ENCODE results near the gene ATF6B. TPM values are rescaled to one million over a fixed set of nuclear protein-coding genes. Genes with fewer than 3 reads are reported as not detected.
A peak's percentile ranks its signal among the peaks of the same experiment; 100 is the strongest.

Gene ATF6B
- total RNA-seq, 1 donor from 2014 or later = 14.1 TPM

DNA sequence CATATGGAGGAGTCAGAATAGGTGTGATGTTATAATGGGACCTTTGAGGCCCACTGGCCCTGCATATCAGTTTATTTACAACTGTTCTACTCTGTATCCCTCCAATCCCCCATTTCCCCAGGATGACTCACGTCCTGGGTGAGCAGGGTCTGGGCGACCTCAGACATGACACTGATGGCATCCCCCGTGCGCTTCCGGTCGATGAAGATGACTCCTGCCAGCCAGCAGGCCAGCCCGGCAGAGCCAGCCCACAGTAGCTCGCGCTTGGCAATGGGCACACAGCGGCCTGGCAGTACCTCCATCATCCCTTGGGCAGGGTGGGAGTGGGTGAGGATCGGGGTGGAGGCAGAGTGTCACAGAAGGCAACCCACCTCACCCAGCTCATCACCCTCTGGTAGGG is 42.2 kb upstream of the ATF6B start:
- H3K4me1 ChIP-seq (ENCODE audit: control insufficient read depth in 3 of 3, insufficient read depth in 3 of 3, low read length in 3 of 3) = peaks cover 7 to 20% (median 9%) of the 10 kb centered on the region in 3 donors
- H3K4me3 ChIP-seq (ENCODE audit: low read length in 3 of 3) = no peak overlapping the region
- no peaks in the 10 kb centered on the region for H3K9me3 ChIP-seq (ENCODE audit: control insufficient read depth in 3 of 3, low read length in 3 of 3)
- peaks cover 36 to 55% (median 43%) of the 10 kb centered on the region in 3 donors for H3K36me3 ChIP-seq (ENCODE audit: control insufficient read depth in 3 of 3, insufficient read depth in 3 of 3, low read length in 3 of 3)
- H3K27ac ChIP-seq (ENCODE audit: low read depth, low read length) = no peak overlapping the region
- no peak overlapping the region for H3K9ac ChIP-seq (ENCODE audit: low read depth in 1 of 3, low read length in 3 of 3)
- H3K27me3 ChIP-seq (ENCODE audit: control insufficient read depth in 3 of 3, insufficient read depth in 3 of 3, low read length in 3 of 3) = no peaks in the 10 kb centered on the region

DNA sequence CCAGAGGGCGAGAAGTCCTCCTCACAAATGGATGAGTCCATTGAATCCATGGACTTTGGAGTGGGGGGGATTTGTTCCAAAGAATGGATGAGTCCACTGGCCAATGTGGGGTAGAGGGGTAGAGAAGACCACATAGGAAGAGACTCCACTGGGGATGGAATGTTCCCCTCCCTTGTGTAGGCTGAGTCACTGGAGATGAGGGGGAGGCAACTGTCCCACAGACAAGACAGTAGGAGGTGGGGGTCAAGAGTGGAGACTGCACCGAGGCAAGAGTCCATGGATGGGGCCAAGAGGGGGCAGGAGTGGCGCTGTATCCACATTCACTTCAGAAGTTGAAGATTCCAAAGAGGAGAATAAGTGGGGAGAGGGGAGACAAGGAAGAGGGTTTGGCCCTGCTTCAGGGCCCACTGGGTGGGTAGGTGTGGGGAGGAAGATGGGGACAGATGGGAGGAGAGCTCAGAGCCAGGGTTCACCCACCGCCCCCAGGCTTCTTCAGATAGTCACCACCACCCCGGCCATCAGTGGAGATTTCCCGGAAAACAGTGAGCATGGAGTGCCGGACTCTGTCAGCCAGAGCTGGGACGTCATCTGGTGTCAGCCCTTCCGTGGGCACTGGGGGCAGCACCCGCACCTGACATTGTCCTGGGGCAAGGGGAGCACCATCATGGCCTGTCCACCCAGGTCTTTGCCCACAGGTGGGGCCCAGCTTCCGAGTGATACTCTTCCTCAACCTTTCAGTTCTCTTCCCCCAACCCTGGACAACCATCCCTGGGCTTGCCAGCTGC is 41.0 kb upstream of the ATF6B start:
- H3K9me3 ChIP-seq (ENCODE audit: control insufficient read depth in 3 of 3, low read length in 3 of 3) = no peaks in the 10 kb centered on the region
- peaks cover 36 to 57% (median 43%) of the 10 kb centered on the region in 3 donors for H3K36me3 ChIP-seq (ENCODE audit: control insufficient read depth in 3 of 3, insufficient read depth in 3 of 3, low read length in 3 of 3)
- H3K27me3 ChIP-seq (ENCODE audit: control insufficient read depth in 3 of 3, insufficient read depth in 3 of 3, low read length in 3 of 3) = no peaks in the 10 kb centered on the region
- no peak overlapping the region for H3K27ac ChIP-seq (ENCODE audit: low read depth, low read length)
- no peak overlapping the region for H3K9ac ChIP-seq (ENCODE audit: low read depth in 1 of 3, low read length in 3 of 3)
- no peak overlapping the region for H3K4me3 ChIP-seq (ENCODE audit: low read length in 3 of 3)
- H3K4me1 ChIP-seq (ENCODE audit: control insufficient read depth in 3 of 3, insufficient read depth in 3 of 3, low read length in 3 of 3) = peaks cover 0 to 7% (median 0%) of the 10 kb centered on the region in 3 donors

DNA sequence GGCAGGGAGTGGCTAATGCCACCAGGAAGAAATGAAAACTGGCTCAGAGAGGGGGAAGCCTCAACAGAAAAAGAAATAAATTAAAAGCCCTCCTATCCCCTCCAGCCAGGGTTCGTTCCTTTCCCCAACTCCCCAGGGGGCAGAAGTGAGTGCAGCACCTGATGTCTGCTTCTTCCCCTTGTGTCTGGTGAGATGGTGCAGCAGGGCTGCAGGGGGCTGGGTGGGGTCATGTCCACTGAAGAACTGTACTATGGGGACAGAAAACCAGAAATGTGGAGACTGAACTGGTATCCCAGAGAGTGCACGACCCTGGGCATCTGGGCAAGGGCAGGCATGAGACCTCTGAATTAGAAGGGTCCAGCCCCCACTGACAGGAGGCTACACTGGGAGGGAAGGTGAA is 40.3 kb upstream of the ATF6B start:
- Histone ChIP-seq H3K9ac (ENCODE audit: low read depth in 1 of 3, low read length in 3 of 3) (no peak overlapping the region), H3K27ac (ENCODE audit: low read depth, low read length) (no peak overlapping the region), H3K4me1 (ENCODE audit: control insufficient read depth in 3 of 3, insufficient read depth in 3 of 3, low read length in 3 of 3) (peaks cover 0 to 6% (median 0%) of the 10 kb centered on the region in 3 donors), H3K27me3 (ENCODE audit: control insufficient read depth in 3 of 3, insufficient read depth in 3 of 3, low read length in 3 of 3) (no peaks in the 10 kb centered on the region), H3K36me3 (ENCODE audit: control insufficient read depth in 3 of 3, insufficient read depth in 3 of 3, low read length in 3 of 3) (peaks cover 36 to 58% (median 43%) of the 10 kb centered on the region in 3 donors), H3K4me3 (ENCODE audit: low read length in 3 of 3) (no peak overlapping the region), H3K9me3 (ENCODE audit: control insufficient read depth in 3 of 3, low read length in 3 of 3) (no peaks in the 10 kb centered on the region)

DNA sequence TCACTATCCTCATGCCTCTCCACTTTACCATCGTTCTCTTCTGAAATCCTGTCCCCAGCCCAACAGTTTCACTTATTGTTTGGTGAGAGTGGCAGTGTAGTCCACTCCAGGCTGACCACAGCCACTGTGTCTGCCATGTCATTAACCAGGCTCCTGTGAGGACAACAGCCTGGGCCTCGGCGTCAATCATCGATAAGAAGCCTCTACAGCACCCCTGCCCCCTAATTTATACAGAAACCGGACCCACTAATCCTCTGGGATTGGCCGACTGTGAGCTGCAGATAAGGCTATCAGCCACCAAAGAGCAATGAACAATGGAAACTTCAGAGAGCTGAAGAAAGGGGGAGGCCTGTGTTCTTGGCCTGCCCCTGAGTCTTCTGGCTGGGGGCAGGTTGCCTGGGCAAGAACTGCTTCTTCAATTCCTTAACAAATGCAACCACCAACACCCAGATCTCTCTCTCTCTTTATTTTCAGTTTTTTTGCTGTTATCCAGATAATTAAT is 39.8 kb upstream of the ATF6B start:
- Histone ChIP-seq H3K9ac (ENCODE audit: low read depth in 1 of 3, low read length in 3 of 3) (no peak overlapping the region), H3K9me3 (ENCODE audit: control insufficient read depth in 3 of 3, low read length in 3 of 3) (no peaks in the 10 kb centered on the region), H3K4me3 (ENCODE audit: low read length in 3 of 3) (no peak overlapping the region), H3K36me3 (ENCODE audit: control insufficient read depth in 3 of 3, insufficient read depth in 3 of 3, low read length in 3 of 3) (peaks cover 40 to 62% (median 43%) of the 10 kb centered on the region in 3 donors), H3K27me3 (ENCODE audit: control insufficient read depth in 3 of 3, insufficient read depth in 3 of 3, low read length in 3 of 3) (no peaks in the 10 kb centered on the region), H3K27ac (ENCODE audit: low read depth, low read length) (no peak overlapping the region), H3K4me1 (ENCODE audit: control insufficient read depth in 3 of 3, insufficient read depth in 3 of 3, low read length in 3 of 3) (peaks cover 0 to under 1% (median 0%) of the 10 kb centered on the region in 3 donors)

DNA sequence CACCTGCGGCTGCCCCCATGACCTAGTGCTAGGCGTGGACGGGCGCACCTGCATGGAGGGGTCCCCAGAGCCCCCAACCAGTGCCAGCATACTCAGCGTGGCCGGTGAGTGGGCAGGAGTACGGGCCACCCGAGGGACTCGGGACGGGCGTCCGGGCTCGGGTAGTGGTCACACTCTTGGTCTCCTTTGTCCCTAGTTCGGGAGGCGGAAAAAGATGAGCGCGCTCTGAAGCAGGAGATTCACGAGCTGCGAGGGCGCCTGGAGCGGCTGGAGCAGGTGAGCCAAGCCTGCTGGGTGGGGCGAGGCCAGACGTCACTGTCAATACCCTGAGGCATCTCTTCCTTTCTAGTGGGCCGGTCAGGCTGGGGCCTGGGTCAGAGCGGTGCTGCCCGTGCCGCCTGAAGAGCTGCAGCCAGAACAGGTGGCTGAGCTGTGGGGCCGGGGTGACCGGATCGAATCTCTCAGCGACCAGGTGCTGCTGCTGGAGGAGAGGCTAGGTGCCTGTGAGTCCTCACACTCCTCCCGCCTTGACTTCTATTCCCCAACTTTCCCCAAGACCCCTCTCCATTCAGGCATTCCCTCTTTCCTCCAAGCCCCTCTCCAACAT is 39.2 kb upstream of the ATF6B start:
- Histone ChIP-seq H3K4me3 (ENCODE audit: low read length in 3 of 3) (no peak overlapping the region), H3K9ac (ENCODE audit: low read depth in 1 of 3, low read length in 3 of 3) (no peak overlapping the region), H3K9me3 (ENCODE audit: control insufficient read depth in 3 of 3, low read length in 3 of 3) (no peaks in the 10 kb centered on the region), H3K36me3 (ENCODE audit: control insufficient read depth in 3 of 3, insufficient read depth in 3 of 3, low read length in 3 of 3) (peaks cover 43 to 68% (median 44%) of the 10 kb centered on the region in 3 donors), H3K4me1 (ENCODE audit: control insufficient read depth in 3 of 3, insufficient read depth in 3 of 3, low read length in 3 of 3) (peaks cover 0 to 5% (median 0%) of the 10 kb centered on the region in 3 donors), H3K27me3 (ENCODE audit: control insufficient read depth in 3 of 3, insufficient read depth in 3 of 3, low read length in 3 of 3) (no peaks in the 10 kb centered on the region), H3K27ac (ENCODE audit: low read depth, low read length) (no peak overlapping the region)

DNA sequence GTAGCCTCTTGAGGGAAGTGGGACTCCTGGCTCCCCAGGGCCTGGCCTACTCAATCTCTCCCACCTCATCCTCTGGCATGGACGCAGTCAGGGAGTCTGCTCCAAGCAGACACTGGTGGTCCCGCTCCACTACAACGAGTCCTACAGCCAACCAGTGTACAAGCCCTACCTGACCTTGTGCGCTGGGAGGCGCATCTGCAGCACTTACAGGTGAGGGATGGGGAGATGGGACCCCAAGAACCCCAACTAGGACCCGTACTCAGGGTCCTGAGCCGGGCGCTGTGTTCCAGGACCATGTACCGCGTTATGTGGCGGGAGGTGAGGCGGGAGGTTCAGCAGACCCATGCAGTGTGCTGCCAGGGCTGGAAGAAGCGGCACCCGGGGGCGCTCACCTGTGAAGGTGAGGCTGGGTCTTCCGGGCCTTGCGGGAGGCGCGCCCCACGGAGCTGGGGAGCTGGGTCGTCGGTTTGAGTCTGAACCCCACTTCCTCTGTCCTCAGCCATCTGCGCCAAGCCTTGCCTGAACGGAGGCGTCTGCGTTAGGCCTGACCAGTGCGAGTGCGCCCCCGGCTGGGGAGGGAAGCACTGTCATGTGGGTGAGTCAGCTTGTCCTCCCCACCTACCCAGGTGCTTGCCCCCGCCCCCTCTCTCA is 38.5 kb upstream of the ATF6B start:
- peaks cover 0 to 5% (median 0%) of the 10 kb centered on the region in 3 donors for H3K4me1 ChIP-seq (ENCODE audit: control insufficient read depth in 3 of 3, insufficient read depth in 3 of 3, low read length in 3 of 3)
- peaks cover 43 to 68% (median 45%) of the 10 kb centered on the region in 3 donors for H3K36me3 ChIP-seq (ENCODE audit: control insufficient read depth in 3 of 3, insufficient read depth in 3 of 3, low read length in 3 of 3)
- H3K27me3 ChIP-seq (ENCODE audit: control insufficient read depth in 3 of 3, insufficient read depth in 3 of 3, low read length in 3 of 3) = no peaks in the 10 kb centered on the region
- H3K9ac ChIP-seq (ENCODE audit: low read depth in 1 of 3, low read length in 3 of 3) = no peak overlapping the region
- no peaks in the 10 kb centered on the region for H3K9me3 ChIP-seq (ENCODE audit: control insufficient read depth in 3 of 3, low read length in 3 of 3)
- H3K4me3 ChIP-seq (ENCODE audit: low read length in 3 of 3) = no peak overlapping the region
- no peak overlapping the region for H3K27ac ChIP-seq (ENCODE audit: low read depth, low read length)

DNA sequence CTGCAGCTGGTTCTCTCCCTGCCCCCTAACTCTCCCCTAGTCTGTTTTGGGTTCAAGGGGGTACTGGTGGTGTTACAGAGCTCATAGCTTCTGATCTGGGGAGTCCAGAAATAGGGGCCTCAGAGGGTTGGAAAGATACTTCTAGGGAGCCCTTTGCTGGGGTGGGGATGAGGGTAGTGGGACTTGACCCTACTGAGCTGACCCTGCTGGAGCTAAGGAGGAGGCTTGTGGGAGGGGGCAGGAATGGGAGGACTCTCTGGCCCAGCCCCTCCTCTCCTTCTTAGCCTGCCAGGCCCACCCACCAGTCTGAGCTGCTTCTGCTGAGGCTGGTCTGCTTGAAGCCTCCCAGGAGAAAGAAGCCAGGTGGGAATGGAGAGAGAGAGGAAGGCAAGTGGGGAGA is 36.2 kb upstream of the ATF6B start, which contains the start of gene EGFL8:
EGFL8 (plus strand) TSS at position 301 of the 400 bp plus-strand sequence. CDS start 1,571 bp downstream, outside the sequence.
- no peak within 1 kb of the TSS for H3K27ac ChIP-seq (ENCODE audit: low read depth, low read length)
- H3K4me3 ChIP-seq (ENCODE audit: low read length in 3 of 3) = no peak within 1 kb of the TSS
- peak within 1 kb of the TSS in 1 of 3 donors; percentile 45 for H3K9ac ChIP-seq (ENCODE audit: low read depth in 1 of 3, low read length in 3 of 3)
- H3K9me3 ChIP-seq (ENCODE audit: control insufficient read depth in 3 of 3, low read length in 3 of 3) = no peaks in the 10 kb centered on the region
- no peaks in the 10 kb centered on the region for H3K27me3 ChIP-seq (ENCODE audit: control insufficient read depth in 3 of 3, insufficient read depth in 3 of 3, low read length in 3 of 3)
- peaks cover 24 to 48% (median 29%) of the 10 kb centered on the region in 3 donors for H3K36me3 ChIP-seq (ENCODE audit: control insufficient read depth in 3 of 3, insufficient read depth in 3 of 3, low read length in 3 of 3)
- peaks cover 0 to 5% (median 0%) of the 10 kb centered on the region in 3 donors for H3K4me1 ChIP-seq (ENCODE audit: control insufficient read depth in 3 of 3, insufficient read depth in 3 of 3, low read length in 3 of 3)

DNA sequence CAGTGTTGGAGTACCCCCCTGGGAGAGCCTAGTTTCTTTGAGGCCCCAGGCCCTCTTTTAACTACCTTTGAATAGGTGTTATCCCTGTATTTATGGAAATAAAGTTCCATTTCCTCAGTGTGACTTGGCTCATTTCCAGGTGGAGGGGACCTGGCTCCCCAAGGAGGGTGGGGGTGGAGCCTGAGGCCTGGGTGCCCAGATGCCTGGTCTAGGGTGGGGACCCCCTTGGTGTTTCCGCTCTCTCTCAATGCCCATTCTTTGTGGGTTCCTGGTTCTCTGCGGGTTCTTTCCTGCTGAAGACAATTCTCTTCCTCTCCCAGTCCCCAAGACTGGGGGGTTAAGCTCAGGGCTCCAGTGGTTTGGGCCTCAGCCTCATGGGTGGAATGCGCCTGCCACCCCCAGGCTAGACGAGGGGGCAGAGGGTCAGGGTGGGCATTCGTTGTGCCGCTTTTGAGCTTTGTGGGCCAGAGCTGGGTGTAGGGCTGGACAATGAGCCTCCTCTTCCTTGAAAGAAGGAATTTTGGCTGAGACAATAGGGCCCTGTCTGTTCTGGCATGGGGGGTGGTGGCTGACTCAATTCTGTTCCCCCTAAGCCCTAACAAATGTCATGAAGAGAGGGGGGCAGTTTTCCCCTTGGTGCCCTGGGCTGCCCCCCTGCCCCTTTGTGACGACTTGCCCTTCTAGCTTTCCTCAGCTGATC is 35.7 kb upstream of the ATF6B start:
- no peaks in the 10 kb centered on the region for H3K9me3 ChIP-seq (ENCODE audit: control insufficient read depth in 3 of 3, low read length in 3 of 3)
- no peak overlapping the region for H3K4me3 ChIP-seq (ENCODE audit: low read length in 3 of 3)
- H3K27me3 ChIP-seq (ENCODE audit: control insufficient read depth in 3 of 3, insufficient read depth in 3 of 3, low read length in 3 of 3) = no peaks in the 10 kb centered on the region
- peak overlapping the region in 1 of 3 donors; percentile 45 for H3K9ac ChIP-seq (ENCODE audit: low read depth in 1 of 3, low read length in 3 of 3)
- H3K27ac ChIP-seq (ENCODE audit: low read depth, low read length) = no peak overlapping the region
- peaks cover 0 to 5% (median 0%) of the 10 kb centered on the region in 3 donors for H3K4me1 ChIP-seq (ENCODE audit: control insufficient read depth in 3 of 3, insufficient read depth in 3 of 3, low read length in 3 of 3)
- peaks cover 19 to 44% (median 26%) of the 10 kb centered on the region in 3 donors for H3K36me3 ChIP-seq (ENCODE audit: control insufficient read depth in 3 of 3, insufficient read depth in 3 of 3, low read length in 3 of 3)

DNA sequence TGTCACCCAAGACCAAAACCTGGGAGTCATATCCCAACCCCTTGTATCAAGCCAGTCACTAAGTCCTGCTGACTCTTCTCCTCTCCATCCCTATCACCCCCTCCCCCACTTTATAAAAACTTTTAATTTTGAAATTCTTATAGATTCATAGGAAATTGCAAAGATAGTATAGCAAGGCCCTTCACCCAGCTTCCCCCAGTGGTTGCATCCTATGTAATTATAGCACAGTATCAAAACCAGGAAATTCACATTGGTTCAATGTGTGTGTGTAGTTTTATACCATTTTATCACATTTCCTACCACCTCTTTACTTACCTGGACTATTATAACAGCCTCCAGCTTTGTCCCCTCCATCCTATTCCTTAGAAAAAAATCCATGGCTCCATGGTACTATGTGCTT is 30.0 kb upstream of the ATF6B start:
- Histone ChIP-seq H3K36me3 (ENCODE audit: control insufficient read depth in 3 of 3, insufficient read depth in 3 of 3, low read length in 3 of 3) (peaks cover 24 to 32% (median 27%) of the 10 kb centered on the region in 3 donors), H3K27me3 (ENCODE audit: control insufficient read depth in 3 of 3, insufficient read depth in 3 of 3, low read length in 3 of 3) (no peaks in the 10 kb centered on the region), H3K27ac (ENCODE audit: low read depth, low read length) (no peak overlapping the region)

More for the DNA sequence above, 30.0 kb upstream of the ATF6B start:
- Histone ChIP-seq H3K4me1 (ENCODE audit: control insufficient read depth in 3 of 3, insufficient read depth in 3 of 3, low read length in 3 of 3) (peaks cover 20 to 25% (median 21%) of the 10 kb centered on the region in 3 donors), H3K9ac (ENCODE audit: low read depth in 1 of 3, low read length in 3 of 3) (no peak overlapping the region), H3K4me3 (ENCODE audit: low read length in 3 of 3) (no peak overlapping the region), H3K9me3 (ENCODE audit: control insufficient read depth in 3 of 3, low read length in 3 of 3) (no peaks in the 10 kb centered on the region)

All from skeletal muscle tissue (tissue), 4 donors.